ENCODE measurements around the gene VTN.

The VTN gene

DNA sequence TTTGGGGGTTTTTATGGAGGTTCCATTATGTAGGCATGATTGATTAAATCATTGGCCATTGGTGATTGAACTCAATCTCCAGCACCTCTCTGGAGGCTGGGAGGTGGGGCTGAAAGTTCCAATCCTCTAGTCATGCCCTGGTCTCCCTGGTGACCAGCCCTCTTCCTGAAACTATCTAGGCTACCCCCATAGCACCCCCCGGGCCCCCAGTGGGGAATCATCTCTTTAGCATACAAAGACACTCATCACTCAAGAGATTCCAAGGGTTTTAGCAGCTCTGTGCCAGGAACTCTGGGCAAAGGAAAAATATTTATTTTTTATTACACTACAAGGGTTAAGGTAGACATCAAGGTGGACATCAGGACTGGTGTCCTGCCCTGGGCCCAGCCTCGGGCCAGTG, 25.3 kb upstream of the VTN start:
- DNase-seq (ENCODE audit: low read depth) = no peak

DNA sequence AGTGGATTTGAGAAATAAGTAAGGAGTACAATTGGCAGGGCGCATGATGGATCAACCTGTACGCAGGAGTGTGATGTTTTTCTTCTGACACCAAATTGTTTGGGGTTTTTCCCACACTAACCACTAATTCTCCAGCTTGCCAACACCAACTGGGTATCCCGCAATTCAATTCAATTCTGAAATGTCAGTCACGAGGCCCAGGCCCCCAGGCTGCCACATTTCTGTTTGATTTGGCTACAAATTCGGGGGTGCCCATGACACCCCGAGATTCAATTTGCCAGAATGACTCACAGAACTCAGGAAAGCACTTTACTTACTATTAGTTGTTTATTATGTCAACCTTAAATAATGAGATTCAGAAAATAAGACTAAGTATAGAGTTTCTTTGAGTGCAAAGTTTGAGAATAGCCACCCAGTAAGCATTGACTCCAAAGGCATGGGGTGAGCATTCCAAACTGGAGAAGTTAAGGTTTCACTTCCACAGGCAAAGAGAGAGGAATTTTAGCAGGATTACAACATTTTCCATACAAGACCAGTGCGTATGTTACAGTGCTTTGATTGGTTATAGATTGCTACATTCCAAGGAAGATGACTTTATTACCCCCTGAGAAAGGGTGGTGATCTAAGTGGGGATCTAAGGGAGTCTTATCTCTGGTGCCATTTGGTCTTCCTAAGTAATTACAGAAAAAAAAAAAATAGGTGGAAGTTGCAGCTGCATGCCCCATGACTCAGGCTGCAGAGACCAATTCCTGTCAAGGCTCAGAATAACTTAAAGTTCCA, 24.4 kb upstream of the VTN start:
- no peak for DNase-seq (ENCODE audit: low read depth)

DNA sequence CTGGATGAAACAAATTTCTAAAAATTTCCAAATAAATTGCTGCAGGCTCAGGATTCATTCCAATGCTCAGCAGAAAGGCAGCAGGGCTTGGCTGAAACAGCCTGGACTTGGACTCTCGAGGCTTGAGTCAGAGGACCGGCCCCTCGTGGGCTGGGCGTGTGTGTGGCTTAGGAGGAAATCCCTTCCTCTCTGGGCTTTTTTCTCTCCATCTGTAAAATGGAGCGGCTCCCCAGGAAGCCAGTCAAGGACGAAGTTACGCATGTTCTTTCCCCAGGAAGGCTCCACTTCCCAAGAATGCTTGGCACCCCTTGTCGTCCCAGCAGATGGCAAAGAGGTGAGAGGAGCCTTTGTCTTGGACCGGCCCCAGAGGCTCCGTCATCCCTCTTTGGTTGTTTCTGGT, 22.4 kb upstream of the VTN start:
- DNase-seq (ENCODE audit: low read depth) = no peak

DNA sequence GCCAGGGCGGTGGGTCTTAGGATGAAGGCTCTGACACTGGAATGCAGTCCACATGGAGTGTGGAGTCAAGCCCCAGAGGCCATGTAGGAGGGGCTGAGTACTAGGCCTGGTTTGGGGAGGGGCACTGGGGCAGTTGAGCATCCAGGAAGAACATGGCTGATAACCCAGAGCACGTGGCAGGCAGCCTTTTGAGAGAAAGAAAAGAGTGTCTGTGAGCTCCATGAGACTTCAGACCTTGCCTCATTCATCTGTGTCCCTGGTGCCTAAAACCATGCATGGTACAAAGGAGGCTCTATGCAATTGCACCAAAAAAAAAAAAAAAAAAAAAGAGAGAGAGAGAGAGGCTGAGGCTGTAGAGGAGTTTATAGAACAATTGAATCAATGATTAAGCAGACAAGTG, 21.3 kb upstream of the VTN start:
- DNase-seq (ENCODE audit: low read depth) = no peak

DNA sequence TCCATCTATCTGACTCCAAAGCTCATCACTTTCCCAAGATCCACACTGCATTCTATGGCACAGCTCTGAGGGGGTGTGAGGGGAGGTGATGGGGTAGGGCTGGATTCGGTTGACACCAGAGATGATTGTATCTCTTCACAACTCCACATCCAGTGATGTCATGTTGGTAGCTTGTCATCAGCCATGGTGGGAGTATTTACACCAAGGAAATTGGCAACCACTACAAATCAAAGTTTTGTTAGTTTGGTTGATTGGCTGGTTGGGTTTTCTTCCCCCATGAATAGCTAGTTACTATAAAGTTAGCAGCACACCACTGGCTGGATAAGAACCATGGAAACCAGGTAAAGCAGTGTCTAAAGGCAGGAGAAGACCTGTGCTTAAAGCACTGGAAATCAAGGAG, 20.9 kb upstream of the VTN start:
- no peak for DNase-seq (ENCODE audit: low read depth)

DNA sequence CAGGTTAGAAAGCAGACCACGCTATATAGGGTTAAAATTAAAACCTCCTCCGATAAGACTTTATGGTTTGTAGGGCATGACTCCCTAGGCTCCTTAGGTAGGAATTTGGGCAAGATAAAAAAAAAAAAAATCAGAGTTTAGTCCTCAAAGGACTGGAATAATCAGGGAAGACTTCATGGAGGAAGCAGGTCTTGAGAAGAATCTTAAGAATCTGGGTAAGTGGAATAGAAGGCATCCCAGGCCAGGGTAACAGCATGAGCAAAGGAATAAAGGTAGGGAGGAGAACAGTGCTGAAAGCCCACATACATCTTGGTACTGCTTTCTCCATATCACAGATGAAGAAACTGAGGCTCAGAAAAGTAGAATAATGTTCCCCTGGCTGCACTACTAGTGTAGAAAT, 20.5 kb upstream of the VTN start:
- DNase-seq (ENCODE audit: low read depth) = no peak

DNA sequence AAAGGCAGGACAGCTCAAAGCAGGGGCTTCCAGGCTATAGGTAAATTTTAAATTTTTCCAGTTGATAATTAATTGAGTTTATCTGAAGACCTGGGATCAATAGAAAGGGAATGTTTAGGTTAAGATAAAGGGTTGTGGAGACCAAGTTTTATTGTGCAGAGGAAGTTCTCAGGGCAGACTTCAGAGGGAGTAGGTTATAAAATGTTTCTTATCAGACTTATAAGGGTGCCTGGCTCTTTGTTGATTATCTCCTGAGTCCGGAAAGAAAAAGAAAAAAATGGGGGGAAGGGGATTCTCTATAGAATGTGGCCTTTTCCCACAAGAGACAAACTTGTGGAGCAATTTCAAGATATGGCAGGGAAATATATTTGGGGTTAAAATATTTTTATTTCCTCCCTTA, 20.0 kb upstream of the VTN start:
- DNase-seq (ENCODE audit: low read depth) = no peak

DNA sequence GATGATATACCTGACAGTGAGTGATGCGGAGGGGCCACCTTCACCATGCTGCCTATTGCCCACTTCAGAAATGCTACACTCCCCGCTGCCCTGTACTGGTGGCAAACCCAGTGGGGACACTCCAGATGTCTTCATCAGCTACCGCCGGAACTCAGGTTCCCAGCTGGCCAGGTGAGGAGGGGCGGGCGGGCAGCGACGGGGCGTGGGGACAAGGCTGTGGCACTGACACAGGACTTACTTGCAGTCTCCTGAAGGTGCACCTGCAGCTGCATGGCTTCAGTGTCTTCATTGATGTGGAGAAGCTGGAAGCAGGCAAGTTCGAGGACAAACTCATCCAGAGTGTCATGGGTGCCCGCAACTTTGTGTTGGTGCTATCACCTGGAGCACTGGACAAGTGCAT, 18.0 kb upstream of the VTN start:
- no peak for DNase-seq (ENCODE audit: low read depth)

DNA sequence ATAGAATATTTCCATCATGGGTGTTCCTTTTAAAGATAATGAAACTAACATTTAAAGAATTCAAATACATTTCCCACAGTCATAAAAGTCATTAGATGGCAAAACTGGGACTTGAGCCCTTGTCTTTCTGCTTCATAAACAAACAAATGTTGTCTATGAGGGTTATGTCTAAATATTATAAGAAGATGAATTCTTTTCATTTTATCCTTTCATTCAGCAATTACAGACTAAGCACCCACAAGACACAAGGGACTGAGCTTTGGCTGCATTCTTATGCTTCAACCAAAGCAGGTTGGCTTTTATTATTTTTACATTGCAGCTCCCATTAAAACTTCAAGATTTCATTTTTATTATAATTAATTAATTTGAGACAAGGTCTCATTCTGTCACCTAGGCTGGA, 16.3 kb upstream of the VTN start:
- DNase-seq (ENCODE audit: low read depth) = no peak

DNA sequence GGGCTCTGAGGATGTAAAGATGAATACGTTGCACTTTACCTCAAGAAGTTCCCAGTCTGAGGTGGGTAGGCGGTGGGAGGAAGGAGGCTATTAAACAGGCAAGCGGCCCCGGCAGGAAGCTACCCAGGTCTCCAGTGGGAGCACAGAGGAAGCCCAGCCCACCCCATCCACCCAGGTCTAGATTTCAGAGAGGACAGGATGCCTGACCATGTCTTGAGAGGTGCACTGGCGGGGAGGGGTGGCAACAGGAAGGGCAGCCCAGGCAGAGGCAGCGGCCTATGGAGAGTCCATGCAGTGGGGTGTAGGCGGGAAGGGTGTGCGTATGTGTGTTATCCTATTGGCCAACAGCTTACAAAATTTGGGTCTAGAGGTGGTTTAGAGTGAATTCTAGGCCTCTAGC, 15.3 kb upstream of the VTN start:
- DNase-seq (ENCODE audit: low read depth) = no peak

DNA sequence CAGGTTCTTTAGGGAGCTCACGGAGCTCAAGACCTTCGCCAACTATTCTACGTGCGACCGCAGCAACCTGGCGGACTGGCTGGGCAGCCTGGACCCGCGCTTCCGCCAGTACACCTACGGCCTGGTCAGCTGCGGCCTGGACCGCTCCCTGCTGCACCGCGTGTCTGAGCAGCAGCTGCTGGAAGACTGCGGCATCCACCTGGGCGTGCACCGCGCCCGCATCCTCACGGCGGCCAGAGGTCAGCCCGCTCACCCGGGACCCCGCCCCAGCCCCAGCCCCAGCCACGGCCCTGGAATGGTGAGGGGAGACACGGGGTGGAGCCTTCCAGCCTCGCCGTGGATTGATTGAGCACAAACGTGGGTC, 14.9 kb upstream of the VTN start:
- DNase-seq (ENCODE audit: low read depth) = no peak

DNA sequence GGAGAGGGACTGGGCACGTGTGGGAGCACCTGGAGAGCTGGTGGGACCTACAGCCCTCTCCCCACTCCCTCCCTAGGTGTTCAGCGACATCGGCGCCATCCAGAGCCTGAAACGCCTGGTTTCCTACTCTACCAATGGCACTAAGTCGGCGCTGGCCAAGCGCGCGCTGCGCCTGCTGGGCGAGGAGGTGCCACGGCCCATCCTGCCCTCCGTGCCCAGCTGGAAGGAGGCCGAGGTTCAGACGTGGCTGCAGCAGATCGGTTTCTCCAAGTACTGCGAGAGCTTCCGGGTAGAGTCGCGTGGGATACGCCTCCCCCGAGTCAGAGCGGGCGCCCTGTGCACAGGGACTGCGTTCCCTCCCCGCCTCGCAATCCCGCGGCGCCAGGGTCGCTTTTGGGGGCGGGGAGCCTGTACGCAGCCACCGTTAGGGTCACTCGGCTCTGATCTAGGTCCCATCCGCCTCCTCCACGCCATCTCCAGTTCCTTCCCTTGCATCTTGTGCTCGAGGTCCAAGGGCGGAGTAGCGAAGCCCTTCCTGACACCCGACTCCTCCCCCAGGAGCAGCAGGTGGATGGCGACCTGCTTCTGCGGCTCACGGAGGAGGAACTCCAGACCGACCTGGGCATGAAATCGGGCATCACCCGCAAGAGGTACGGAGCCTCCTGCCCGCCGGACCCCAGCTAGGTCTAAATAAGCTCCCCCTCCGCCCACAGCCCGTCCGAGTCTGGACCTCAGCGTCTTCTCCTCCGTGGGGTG, 14.4 kb upstream of the VTN start:
- DNase-seq (ENCODE audit: low read depth) = peak; percentile 44

DNA sequence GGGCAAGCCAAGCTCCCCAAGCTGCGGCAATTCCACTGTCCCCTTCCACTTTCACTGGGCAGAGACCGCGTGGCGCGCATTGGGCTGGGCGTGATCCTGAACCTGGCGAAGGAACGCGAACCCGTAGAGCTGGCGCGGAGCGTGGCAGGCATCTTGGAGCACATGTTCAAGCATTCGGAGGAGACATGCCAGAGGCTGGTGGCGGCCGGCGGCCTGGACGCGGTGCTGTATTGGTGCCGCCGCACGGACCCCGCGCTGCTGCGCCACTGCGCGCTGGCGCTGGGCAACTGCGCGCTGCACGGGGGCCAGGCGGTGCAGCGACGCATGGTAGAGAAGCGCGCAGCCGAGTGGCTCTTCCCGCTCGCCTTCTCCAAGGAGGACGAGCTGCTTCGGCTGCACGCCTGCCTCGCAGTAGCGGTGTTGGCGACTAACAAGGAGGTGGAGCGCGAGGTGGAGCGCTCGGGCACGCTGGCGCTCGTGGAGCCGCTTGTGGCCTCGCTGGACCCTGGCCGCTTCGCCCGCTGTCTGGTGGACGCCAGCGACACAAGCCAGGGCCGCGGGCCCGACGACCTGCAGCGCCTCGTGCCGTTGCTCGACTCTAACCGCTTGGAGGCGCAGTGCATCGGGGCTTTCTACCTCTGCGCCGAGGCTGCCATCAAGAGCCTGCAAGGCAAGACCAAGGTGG, 11.2 kb upstream of the VTN start:
- DNase-seq (ENCODE audit: low read depth) = no peak

DNA sequence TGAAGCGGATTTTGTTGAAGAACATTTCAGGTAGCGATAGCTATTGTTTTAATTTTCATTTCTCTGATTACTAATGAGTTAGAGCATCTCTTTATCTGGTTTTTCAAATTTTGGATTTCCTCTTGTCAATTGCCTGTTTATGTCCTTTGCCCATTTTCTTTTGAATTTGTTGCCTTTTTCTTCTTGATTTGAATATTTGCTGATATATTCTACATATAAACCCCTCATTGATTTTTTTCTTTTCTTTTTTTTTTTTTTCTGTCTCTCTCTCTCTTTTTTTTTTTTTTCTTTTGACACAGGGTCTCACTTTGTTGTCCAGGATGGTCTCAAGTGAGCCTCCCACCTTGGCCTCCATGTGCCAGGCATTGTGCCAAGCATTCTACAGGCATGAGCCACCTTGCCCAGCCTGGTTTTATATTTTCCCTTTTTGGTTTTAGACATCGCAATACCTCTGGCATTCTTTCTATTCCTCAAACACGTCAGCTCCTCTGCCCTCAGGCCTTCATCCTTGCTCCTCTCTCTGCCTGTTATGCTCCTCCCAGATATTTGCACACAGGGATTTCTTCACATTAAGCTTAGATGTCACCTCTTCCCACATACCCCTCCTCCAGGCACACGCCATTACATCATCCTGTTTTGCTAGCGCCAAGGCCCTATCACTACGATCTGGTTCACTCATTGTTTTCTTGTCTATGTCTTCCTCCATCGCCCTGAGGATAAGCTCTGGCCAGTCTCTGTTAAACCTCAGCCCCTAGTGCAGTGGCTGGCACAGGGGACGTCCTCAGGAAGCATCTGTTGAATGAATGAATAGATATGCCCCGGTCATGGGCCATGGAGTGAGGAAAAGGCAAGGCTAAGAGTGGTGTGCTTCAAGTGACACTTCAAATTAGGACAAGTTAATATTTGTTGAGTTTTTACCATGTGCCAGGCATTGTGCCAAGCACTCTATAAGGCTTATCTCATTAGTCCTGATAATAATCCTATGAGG, 10.0 kb upstream of the VTN start:
- no peak for DNase-seq (ENCODE audit: low read depth)

DNA sequence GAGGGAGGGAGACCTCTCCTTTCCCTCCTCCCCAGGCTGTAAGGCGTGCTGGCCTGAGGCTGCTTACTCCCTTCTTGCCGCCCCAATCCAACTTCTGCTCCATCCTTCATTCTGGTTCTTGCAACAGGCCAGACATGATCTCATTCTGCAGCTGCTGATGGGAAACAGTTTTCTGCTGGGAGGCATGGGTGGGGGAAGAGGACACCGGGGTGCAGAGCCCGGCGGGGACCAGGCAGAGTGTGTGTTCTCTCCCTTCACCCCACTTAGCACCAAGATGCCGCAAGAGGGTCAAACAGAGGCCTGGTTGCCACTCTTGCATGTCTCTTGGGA, 2.8 kb upstream of the VTN start:
- DNase-seq (ENCODE audit: low read depth) = no peak

DNA sequence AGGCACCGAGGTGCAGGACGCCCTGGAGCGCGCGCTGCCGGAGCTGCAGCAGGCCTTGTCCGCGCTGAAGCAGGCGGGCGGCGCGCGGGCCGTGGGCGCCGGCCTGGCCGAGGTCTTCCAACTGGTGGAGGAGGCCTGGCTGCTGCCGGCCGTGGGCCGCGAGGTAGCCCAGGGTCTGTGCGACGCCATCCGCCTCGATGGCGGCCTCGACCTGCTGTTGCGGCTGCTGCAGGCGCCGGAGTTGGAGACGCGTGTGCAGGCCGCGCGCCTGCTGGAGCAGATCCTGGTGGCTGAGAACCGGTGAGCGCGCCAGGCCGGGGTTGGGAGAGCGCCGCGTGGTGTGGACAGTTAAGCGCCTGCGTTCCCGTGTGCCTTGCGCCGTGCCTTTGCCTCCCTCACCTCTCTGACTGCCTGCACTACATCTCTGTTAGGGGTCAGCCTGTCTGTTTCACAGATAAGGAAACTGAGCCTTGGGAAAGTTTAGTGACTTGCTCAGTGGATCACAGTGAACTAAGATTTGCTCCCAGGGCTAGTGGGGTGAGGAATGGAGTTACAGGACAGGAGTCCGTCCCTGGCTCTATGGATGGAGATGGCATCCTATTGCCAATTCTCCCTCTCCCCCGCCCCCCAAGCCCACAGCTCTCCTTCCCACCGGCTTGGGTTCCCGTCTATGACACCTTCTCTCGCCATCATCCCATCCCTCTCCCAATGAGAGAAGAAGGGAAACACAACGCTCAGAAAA, 2.3 kb upstream of the VTN start:
- no peak for DNase-seq (ENCODE audit: low read depth)

DNA sequence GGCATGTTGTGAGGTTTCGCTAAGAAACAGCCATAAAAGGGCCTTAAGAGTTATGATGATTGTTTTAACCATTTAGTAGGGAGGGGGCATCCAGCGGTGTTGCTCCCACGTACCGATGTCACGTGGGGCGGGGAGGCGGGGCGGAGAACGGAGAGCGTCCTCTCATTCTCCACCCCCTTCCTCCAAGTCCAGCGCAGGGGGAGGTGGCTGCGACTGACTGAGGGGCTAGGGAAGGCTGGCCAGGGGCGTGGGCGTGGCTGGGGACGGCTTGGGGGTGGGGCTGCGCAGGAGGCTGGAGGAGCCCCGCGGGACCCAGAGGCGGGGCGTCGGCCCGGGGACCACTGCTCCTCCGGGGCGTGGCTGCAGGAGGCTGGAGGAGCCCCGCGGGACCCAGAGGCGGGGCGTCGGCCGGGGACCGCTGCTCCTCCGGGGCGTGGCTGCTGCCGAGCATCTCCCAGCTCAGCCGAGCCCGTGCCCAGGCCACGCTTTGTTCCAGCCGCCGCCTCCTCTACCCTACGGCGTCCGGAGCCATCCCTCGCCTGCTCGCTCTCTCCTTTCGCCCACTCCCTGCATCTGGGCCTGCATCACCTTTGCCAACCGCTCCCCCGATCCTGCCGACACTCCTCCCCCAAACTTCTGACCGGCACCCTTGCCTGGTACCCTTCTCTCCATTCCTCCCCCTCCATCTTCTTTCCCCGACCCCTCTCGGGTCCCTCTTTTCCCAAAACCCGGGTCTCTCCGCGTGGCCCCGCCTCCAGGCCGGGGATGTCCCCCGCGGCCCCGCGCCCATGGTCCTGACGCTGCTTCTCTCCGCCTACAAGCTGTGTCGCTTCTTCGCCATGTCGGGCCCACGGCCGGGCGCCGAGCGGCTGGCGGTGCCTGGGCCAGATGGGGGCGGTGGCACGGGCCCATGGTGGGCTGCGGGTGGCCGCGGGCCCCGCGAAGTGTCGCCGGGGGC, 1.4 kb upstream of the VTN start, which contains the start of gene SARM1:
Gene SARM1, plus strand, starts transcription at position 450 of the 958 bp plus-strand sequence. Its CDS starts 339 bp downstream, at position 789.
- peak; percentile 80 for DNase-seq (ENCODE audit: low read depth)

DNA sequence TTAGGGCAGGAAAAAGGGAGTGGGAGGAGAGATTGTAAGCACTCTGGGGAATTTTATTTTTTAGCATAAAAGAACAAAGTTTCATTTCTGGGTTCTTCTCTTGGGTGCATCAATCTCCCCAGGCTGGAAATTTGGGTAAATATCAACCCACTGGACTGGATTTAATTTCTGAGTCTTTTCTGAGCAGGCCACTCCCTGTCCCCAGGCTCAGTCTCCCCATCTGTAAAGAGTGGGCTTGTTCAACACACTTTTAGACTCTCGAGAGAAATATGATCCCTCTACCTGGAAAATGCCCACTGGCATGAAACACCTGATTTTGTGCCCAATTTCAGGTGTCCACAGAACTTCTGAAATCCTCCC, 617 bp upstream of the VTN start:
- DNase-seq (ENCODE audit: low read depth) = no peak

DNA sequence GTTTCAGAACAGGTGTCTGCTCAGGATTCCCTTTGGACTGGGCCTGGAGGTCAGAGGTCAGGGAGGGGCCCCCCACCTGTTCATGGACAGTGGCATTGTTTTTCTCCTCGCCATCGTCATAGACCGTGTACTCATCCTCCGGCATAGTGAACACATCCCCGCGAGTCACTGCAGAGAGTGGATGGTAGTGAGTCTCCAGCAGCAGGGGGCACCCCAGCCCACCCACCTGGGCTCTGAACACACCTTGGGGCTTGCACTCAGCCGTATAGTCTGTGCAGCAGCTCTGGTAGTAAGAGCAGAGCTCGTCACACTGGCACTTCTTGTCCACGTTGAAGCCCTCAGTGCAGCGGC, 448 bp downstream of the VTN start:
- no peak for DNase-seq (ENCODE audit: low read depth)

DNA sequence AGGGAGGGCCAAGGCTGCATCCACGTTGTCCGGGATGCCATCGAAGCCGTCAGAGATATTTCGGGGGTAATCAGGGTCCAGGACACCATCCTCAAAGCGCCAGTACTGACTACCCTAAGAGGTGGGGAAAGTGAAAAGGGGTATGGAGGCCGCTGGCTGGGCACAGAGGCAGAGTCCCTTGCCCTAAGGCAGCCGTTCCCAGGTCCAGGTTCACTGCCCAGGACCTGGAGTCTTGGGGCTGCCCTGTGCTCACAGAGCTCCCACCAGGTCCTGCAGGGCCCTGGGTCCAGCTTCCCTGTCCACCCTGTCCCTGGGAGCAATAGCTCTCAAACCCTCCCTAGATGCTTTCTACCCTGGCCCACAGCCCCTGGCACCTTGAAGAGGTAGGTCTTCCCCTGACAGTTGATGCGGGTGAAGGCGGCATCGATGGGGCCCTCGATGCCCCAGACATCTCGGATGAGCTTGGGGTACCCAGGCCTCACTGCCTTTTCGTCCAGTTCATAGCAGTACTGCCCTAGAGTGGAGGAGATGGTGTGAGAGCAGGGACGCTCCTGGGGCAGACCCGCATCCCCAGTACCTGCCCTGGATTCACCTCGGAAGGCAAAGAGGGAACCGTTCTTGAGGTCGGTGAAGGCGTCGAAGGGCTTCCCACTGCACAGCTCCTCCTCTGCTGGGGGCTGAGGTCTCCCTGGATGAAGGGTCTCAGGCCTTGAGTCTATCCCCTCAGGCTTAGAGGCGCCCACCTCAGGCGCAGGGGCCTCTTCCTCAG, 1.0 kb downstream of the VTN start:
- no peak for DNase-seq (ENCODE audit: low read depth)

All from T-helper 22 cell (primary cell).